Left kidney (tissue), 2 donors: Measurements from ENCODE around the gene DCDC2. TPM values are rescaled to one million over a fixed set of nuclear protein-coding genes. Genes with fewer than 3 reads are reported as not detected.
"Not testable (repeated sequence)": the region's sequence is repeated elsewhere in the genome, so short reads cannot be mapped to it uniquely, and the experiment has no call there.

Experiments
- DNase-seq: peaks from one replicate; pipeline ENCODE4 v3.0.0-alpha.2; 2013
- polyA plus RNA-seq: library from polyadenylated mRNA; unstranded; fragments of 120-200 nt; gene quantifications from one replicate; pipeline ENCODE4 v1.2.1, GENCODE V29; 2013; ENCODE audit not compliant: insufficient read length

Gene DCDC2
- polyA plus RNA-seq, 1 donor = 136 TPM

GRCh38 chr6:24382220-24382540, 24.3 kb upstream of the DCDC2 start:
- DNase-seq = no peak

- no peak for DNase-seq
These were observed 23.8 kb upstream of the DCDC2 start for GRCh38 chr6:24381476-24382219.

- no peak for DNase-seq
These were observed 20.7 kb upstream of the DCDC2 start for GRCh38 chr6:24378473-24379097.

- no peak for DNase-seq
These were observed 19.0 kb upstream of the DCDC2 start for GRCh38 chr6:24376871-24377270.

GRCh38 chr6:24374612-24375011, 16.8 kb upstream of the DCDC2 start:
- DNase-seq = no peak

- not testable (repeated sequence) for DNase-seq
These were observed 7.3 kb upstream of the DCDC2 start for GRCh38 chr6:24365103-24365633.

- DNase-seq = not testable (repeated sequence)
These were observed 4.5 kb upstream of the DCDC2 start for GRCh38 chr6:24362363-24362762.

GRCh38 chr6:24359640-24360454, 2.0 kb upstream of the DCDC2 start:
- DNase-seq = peak; percentile 94

GRCh38 chr6:24358219-24358821, 461 bp upstream of the DCDC2 start:
- DNase-seq = no peak

GRCh38 chr6:24356310-24356973, 1.4 kb downstream of the DCDC2 start:
- DNase-seq = no peak

GRCh38 chr6:24355393-24355792, 2.5 kb downstream of the DCDC2 start:
- no peak for DNase-seq

- no peak for DNase-seq
These were observed 4.0 kb downstream of the DCDC2 start for GRCh38 chr6:24353861-24354260.

GRCh38 chr6:24352434-24352833, 5.4 kb downstream of the DCDC2 start:
- DNase-seq = no peak

GRCh38 chr6:24344976-24345375, 12.9 kb downstream of the DCDC2 start:
- no peak for DNase-seq

GRCh38 chr6:24340998-24341938, 16.6 kb downstream of the DCDC2 start:
- DNase-seq = no peak

GRCh38 chr6:24339932-24340331, 17.9 kb downstream of the DCDC2 start:
- no peak for DNase-seq

- DNase-seq = no peak
These were observed 23.6 kb downstream of the DCDC2 start for GRCh38 chr6:24334285-24334684.

GRCh38 chr6:24332317-24332716, 25.5 kb downstream of the DCDC2 start:
- DNase-seq = no peak

- no peak for DNase-seq
These were observed 27.6 kb downstream of the DCDC2 start for GRCh38 chr6:24330137-24330732.

GRCh38 chr6:24329451-24329850, 28.4 kb downstream of the DCDC2 start:
- DNase-seq = no peak
